GM12891 (cell line): ENCODE measurements around the gene FOXN3.

ENCODE experiments used
- DNase-seq: peaks from one replicate; pipeline ENCODE4 v3.0.0; 2011; ENCODE audit warnings: low spot score; ENCODE audit not compliant: insufficient read length
- FAIRE-seq: peaks from 2 replicates; lab custom pipeline; 2011; peaks lifted over from hg19 to GRCh38; lab: Jason Lieb, UNC
- PAX5 ChIP-seq: IDR thresholded peaks from 2 replicates; pipeline ENCODE4 v1.6.1; 2011; ENCODE audit warnings: low read length, moderate library complexity, mild to moderate bottlenecking; ENCODE audit not compliant: insufficient read depth, severe bottlenecking
- POLR2A ChIP-seq: IDR thresholded peaks from 2 replicates; pipeline ENCODE4 v1.6.1; 2011; ENCODE audit warnings: low read depth, low read length, control low read depth
- POLR2AphosphoS5 ChIP-seq: IDR thresholded peaks from 2 replicates; pipeline ENCODE4 v1.6.1; 2011; ENCODE audit warnings: low read depth, low read length, control low read depth
- POU2F2 ChIP-seq: IDR thresholded peaks from 2 replicates; pipeline ENCODE4 v1.6.1; 2011; ENCODE audit warnings: low read depth, mild to moderate bottlenecking, control low read depth, low read length, moderate library complexity
- SPI1 ChIP-seq: IDR thresholded peaks from 2 replicates; pipeline ENCODE4 v1.6.1; 2011; ENCODE audit warnings: low read depth, low read length, control low read depth
- TAF1 ChIP-seq: IDR thresholded peaks from 2 replicates; pipeline ENCODE4 v1.6.1; 2011; ENCODE audit warnings: low read depth, low read length, control low read depth

FOXN3 gene

GRCh38 chr14:89232265-89233070 lies 184.6 kb downstream of the FOXN3 start:
- TF ChIP-seq PAX5, result no peak
- TF ChIP-seq TAF1, result no peak
- no peak for TF ChIP-seq POU2F2
- TF ChIP-seq SPI1, result no peak
- no peak for TF ChIP-seq POLR2AphosphoS5
- TF ChIP-seq POLR2A, result no peak
- no peak for FAIRE-seq
- DNase-seq, result no peak

- TF ChIP-seq SPI1, result no peak
- no peak for TF ChIP-seq TAF1
- no peak for TF ChIP-seq POU2F2
- no peak for TF ChIP-seq POLR2AphosphoS5
- no peak for TF ChIP-seq POLR2A
- no peak for TF ChIP-seq PAX5
- FAIRE-seq, result no peak
These were observed 185.5 kb downstream of the FOXN3 start for GRCh38 chr14:89231426-89232113.

GRCh38 chr14:89228921-89229639 lies 188.0 kb downstream of the FOXN3 start:
- TF ChIP-seq POLR2AphosphoS5 (no peak), PAX5 (no peak), POU2F2 (no peak), TAF1 (no peak), POLR2A (no peak), SPI1 (no peak)
- FAIRE-seq, result peak; percentile 16
- no peak for DNase-seq

More at GRCh38 chr14:89231426-89232113, 185.5 kb downstream of the FOXN3 start:
- DNase-seq, result no peak

GRCh38 chr14:89227496-89227836 lies 189.6 kb downstream of the FOXN3 start:
- no peak for FAIRE-seq

GRCh38 chr14:89226801-89227495 lies 190.1 kb downstream of the FOXN3 start:
- FAIRE-seq (no peak), DNase-seq (no peak)
- TF ChIP-seq POU2F2, result no peak
- TF ChIP-seq POLR2AphosphoS5, result no peak
- TF ChIP-seq POLR2A, result no peak
- TF ChIP-seq SPI1, result no peak
- no peak for TF ChIP-seq PAX5
- no peak for TF ChIP-seq TAF1

More at GRCh38 chr14:89227496-89227836, 189.6 kb downstream of the FOXN3 start:
- TF ChIP-seq SPI1 (no peak), TAF1 (no peak), POLR2AphosphoS5 (no peak)
- no peak for DNase-seq

- TF ChIP-seq POU2F2 (no peak), POLR2A (no peak), TAF1 (no peak), SPI1 (no peak), POLR2AphosphoS5 (no peak), PAX5 (no peak)
- FAIRE-seq (no peak), DNase-seq (no peak)
These were observed 191.4 kb downstream of the FOXN3 start for GRCh38 chr14:89225607-89226006.

GRCh38 chr14:89221109-89221810 lies 195.8 kb downstream of the FOXN3 start:
- no peak for DNase-seq

GRCh38 chr14:89219051-89219450 lies 198.0 kb downstream of the FOXN3 start:
- DNase-seq (no peak), FAIRE-seq (peak; percentile 63)
- no peak for TF ChIP-seq POLR2A
- TF ChIP-seq POU2F2, result no peak
- TF ChIP-seq TAF1, result no peak
- TF ChIP-seq PAX5, result no peak
- no peak for TF ChIP-seq POLR2AphosphoS5
- no peak for TF ChIP-seq SPI1

More at GRCh38 chr14:89221109-89221810, 195.8 kb downstream of the FOXN3 start:
- TF ChIP-seq POU2F2, result no peak
- TF ChIP-seq TAF1, result no peak
- no peak for TF ChIP-seq POLR2A
- no peak for TF ChIP-seq POLR2AphosphoS5
- TF ChIP-seq SPI1, result no peak
- no peak for TF ChIP-seq PAX5
- peak; percentile 64 for FAIRE-seq

GRCh38 chr14:89217891-89218290 lies 199.1 kb downstream of the FOXN3 start:
- FAIRE-seq (no peak), DNase-seq (no peak)
- TF ChIP-seq POLR2AphosphoS5 (no peak), SPI1 (no peak), PAX5 (no peak), POU2F2 (no peak), TAF1 (no peak), POLR2A (no peak)
